Esophagus muscularis mucosa (tissue), 4 donors: Measurements from ENCODE around the gene SPTLC2. TPM values are rescaled to one million over a fixed set of nuclear protein-coding genes. Genes with fewer than 3 reads are reported as not detected.

Experiments
- DNase-seq: peaks from one replicate; pipeline ENCODE4 v3.0.0-alpha.2; 2017; ENCODE audit errors: extremely low spot score
- H3K27ac ChIP-seq, 4 donors: fragments of 200-600 bp; sonication (generic); replicated peaks in 1 of 4; 1 replicate in 3 of 4; 2 replicates in 1 of 4; pipeline ENCODE4 v1.5.1; 2016 to 2019; ENCODE audit warnings: mild to moderate bottlenecking in 1 of 4
- H3K27me3 ChIP-seq, 4 donors: fragments of 200-600 bp; sonication (generic); one replicate each; pipeline versions ENCODE4 v1.5.1 to v1.6.0; 2016 to 2019
- H3K36me3 ChIP-seq, 4 donors: fragments of 200-600 bp; sonication (generic); one replicate each; pipeline ENCODE4 v1.5.1; 2016 to 2019
- H3K4me1 ChIP-seq, 4 donors: fragments of 200-600 bp; sonication (generic); one replicate each; pipeline ENCODE4 v1.5.1; 2016 to 2019
- H3K4me3 ChIP-seq, 4 donors: fragments of 200-600 bp; sonication (generic); 1 replicate in 2 of 4; 2 replicates in 2 of 4; pipeline ENCODE4 v1.5.1; 2016 to 2019; ENCODE audit warnings: mild to moderate bottlenecking in 4 of 4, moderate library complexity in 1 of 4
- H3K9me3 ChIP-seq, 4 donors: fragments of 200-600 bp; sonication (generic); 1 replicate in 3 of 4; 2 replicates in 1 of 4; pipeline ENCODE4 v1.5.1; 2016 to 2019
- EP300 ChIP-seq: sonication (generic); formaldehyde crosslinking; IDR thresholded peaks from one replicate; pipeline ENCODE4 v1.6.1; 2017; ENCODE audit warnings: antibody characterized with exemption
- POLR2A ChIP-seq: fragments of 450-650 bp; IDR thresholded peaks from one replicate; pipeline ENCODE4 v1.6.1; 2017; ENCODE audit warnings: antibody characterized with exemption, moderate library complexity, mild to moderate bottlenecking, low read depth
- POLR2AphosphoS5 ChIP-seq, 2 donors: sonication (generic); formaldehyde crosslinking; IDR thresholded peaks; one replicate each; pipeline ENCODE4 v1.6.1; 2017; ENCODE audit warnings: antibody characterized with exemption in 2 of 2
- WGBS: methylation state at CpG from one replicate; pipeline ENCODE4 v1.1.5; 2018; 5-methylcytosine and 5-hydroxymethylcytosine counted together
- intact Hi-C: fragments of 100-400 bp; cut with DNase I; formaldehyde crosslinking; loops from one replicate; pipeline ENCODE4 v1.15.1; 2023
- total RNA-seq, 4 donors: library from RNA; depleted of rRNA; stranded (reverse); fragments of >200 nt; gene quantifications; one replicate each; pipeline versions ENCODE4 v1.1.0 to v1.2.1, GENCODE V29; 2016
- TF ChIP-seq, protein P1 (sequence below), 3 experiments: fragments of 200-600 bp in 2 of 3; fragments of 450-650 bp in 1 of 3; sonication (generic) in 2 of 3; IDR thresholded peaks; one replicate each; pipeline ENCODE4 v1.5.1; 2017 to 2019; ENCODE audit warnings: antibody characterized with exemption in 3 of 3, mild to moderate bottlenecking in 2 of 3, moderate library complexity in 1 of 3

The SPTLC2 gene
- total RNA-seq, 4 donors from 2014 or later, result 14.5 to 25.3 (median 20.1) TPM

GRCh38 chr14:77498120-77498979, 118.1 kb downstream of the SPTLC2 start, which contains the start of gene ISM2:
TSS of gene ISM2 (minus strand) at chr14:77498816. CDS start at chr14:77498793, 23 bp downstream.
- intact Hi-C loops, result no loop called here
- H3K4me3 ChIP-seq, result peak within 1 kb of the TSS; percentile 54 to 60 (median 58)
- WGBS, result 12% methylated on average over 7 of the region's 104 CpGs
- peaks cover 6 to 47% (median 13%) of the 10 kb centered on the region in 4 donors for H3K27me3 ChIP-seq
- peaks cover 7 to 23% (median 18%) of the 10 kb centered on the region in 4 donors for H3K4me1 ChIP-seq
- TF ChIP-seq, protein P1, sequence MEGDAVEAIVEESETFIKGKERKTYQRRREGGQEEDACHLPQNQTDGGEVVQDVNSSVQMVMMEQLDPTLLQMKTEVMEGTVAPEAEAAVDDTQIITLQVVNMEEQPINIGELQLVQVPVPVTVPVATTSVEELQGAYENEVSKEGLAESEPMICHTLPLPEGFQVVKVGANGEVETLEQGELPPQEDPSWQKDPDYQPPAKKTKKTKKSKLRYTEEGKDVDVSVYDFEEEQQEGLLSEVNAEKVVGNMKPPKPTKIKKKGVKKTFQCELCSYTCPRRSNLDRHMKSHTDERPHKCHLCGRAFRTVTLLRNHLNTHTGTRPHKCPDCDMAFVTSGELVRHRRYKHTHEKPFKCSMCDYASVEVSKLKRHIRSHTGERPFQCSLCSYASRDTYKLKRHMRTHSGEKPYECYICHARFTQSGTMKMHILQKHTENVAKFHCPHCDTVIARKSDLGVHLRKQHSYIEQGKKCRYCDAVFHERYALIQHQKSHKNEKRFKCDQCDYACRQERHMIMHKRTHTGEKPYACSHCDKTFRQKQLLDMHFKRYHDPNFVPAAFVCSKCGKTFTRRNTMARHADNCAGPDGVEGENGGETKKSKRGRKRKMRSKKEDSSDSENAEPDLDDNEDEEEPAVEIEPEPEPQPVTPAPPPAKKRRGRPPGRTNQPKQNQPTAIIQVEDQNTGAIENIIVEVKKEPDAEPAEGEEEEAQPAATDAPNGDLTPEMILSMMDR (IDR thresholded peaks at IDR 0.05), result no peak
- TF ChIP-seq POLR2AphosphoS5 (IDR thresholded peaks at IDR 0.05) (no peak), EP300 (no peak), POLR2A (no peak)
- no peak for DNase-seq
- H3K27ac ChIP-seq, result no peak within 1 kb of the TSS
- no peaks in the 10 kb centered on the region for H3K36me3 ChIP-seq
- H3K9me3 ChIP-seq, result peaks cover 0 to 2% (median 0%) of the 10 kb centered on the region in 4 donors

- WGBS, result 60% methylated on average over 7 of the region's 7 CpGs
- Histone ChIP-seq H3K9me3 (no peaks in the 10 kb centered on the region), H3K27ac (no peak overlapping the region), H3K27me3 (peaks cover 6 to 46% (median 13%) of the 10 kb centered on the region in 4 donors), H3K4me1 (peaks cover 7 to 23% (median 18%) of the 10 kb centered on the region in 4 donors), H3K4me3 (no peak overlapping the region), H3K36me3 (no peaks in the 10 kb centered on the region)
- intact Hi-C loops, result no loop called here
- no peak for TF ChIP-seq EP300
- TF ChIP-seq POLR2AphosphoS5 (IDR thresholded peaks at IDR 0.05), result no peak
- TF ChIP-seq, protein P1 (IDR thresholded peaks at IDR 0.05), result no peak
- no peak for TF ChIP-seq POLR2A
- DNase-seq, result no peak
Measured at GRCh38 chr14:77495334-77495733, 121.1 kb downstream of the SPTLC2 start.

- Histone ChIP-seq H3K27ac (no peak overlapping the region), H3K36me3 (no peaks in the 10 kb centered on the region), H3K4me1 (peaks cover 0 to 4% (median 0%) of the 10 kb centered on the region in 4 donors), H3K27me3 (peaks cover 0 to 3% (median 0%) of the 10 kb centered on the region in 4 donors), H3K4me3 (no peak overlapping the region), H3K9me3 (no peaks in the 10 kb centered on the region)
- DNase-seq, result no peak
- intact Hi-C loops, result no loop called here
- 92% methylated on average over 5 of the region's 5 CpGs for WGBS
- TF ChIP-seq, protein P1 (IDR thresholded peaks at IDR 0.05), result no peak
Measured at GRCh38 chr14:77491056-77491455, 125.4 kb downstream of the SPTLC2 start.

DNA sequence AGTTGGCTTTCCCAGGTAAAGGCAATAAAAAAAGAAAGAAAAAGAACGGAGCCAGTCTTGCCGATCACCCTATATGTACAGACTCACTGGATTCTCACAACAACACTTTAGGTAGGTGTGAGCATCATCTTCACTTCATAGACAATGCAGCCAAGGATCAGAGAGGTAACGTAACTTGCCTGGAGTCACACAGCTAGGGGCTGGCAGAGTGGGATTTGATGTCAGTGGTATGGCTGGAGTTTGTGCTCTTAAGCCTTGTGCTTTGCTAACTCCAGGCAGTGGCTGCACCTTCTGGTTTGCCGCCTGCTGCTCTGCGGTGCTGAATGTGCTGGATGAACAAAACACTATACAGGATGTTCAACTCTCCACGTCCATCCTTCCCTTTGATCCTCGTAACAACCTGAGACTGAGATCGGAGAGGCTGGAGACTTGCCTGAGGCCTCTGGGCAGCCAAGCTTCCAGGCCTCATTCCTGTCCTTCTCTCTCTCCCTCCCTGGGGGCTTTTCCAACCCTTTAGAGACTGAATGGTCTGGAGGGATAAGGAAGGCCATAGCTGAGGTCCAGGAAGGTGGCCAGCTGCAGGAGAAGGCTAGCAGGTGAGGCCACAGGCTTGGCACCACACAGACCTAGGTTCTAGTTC, 126.0 kb downstream of the SPTLC2 start:
- Histone ChIP-seq H3K27me3 (no peaks in the 10 kb centered on the region), H3K9me3 (no peaks in the 10 kb centered on the region), H3K27ac (no peak overlapping the region), H3K4me3 (no peak overlapping the region), H3K4me1 (peaks cover 0 to 4% (median 0%) of the 10 kb centered on the region in 4 donors), H3K36me3 (no peaks in the 10 kb centered on the region)
- no peak for DNase-seq
- TF ChIP-seq POLR2AphosphoS5 (IDR thresholded peaks at IDR 0.05), result no peak
- 89% methylated on average over 8 of the region's 8 CpGs for WGBS
- intact Hi-C loops, result no loop called here

GRCh38 chr14:77489041-77489440, 127.4 kb downstream of the SPTLC2 start:
- H3K9me3 ChIP-seq, result no peaks in the 10 kb centered on the region
- H3K36me3 ChIP-seq, result no peaks in the 10 kb centered on the region
- no peak overlapping the region for H3K4me3 ChIP-seq
- intact Hi-C loops, result no loop called here
- TF ChIP-seq, protein P1 (IDR thresholded peaks at IDR 0.05), result no peak
- no peak for TF ChIP-seq POLR2AphosphoS5 (IDR thresholded peaks at IDR 0.05)
- no peak for TF ChIP-seq EP300
- WGBS, result 88% methylated on average over 6 of the region's 6 CpGs
- no peaks in the 10 kb centered on the region for H3K4me1 ChIP-seq
- no peak overlapping the region for H3K27ac ChIP-seq
- no peaks in the 10 kb centered on the region for H3K27me3 ChIP-seq
- no peak for DNase-seq
